B cell (primary cell): ENCODE data around the gene CCDC78. TPM values are rescaled to one million over a fixed set of nuclear protein-coding genes. Genes with fewer than 3 reads are reported as not detected.
A peak's percentile ranks its signal among the peaks of the same experiment; 100 is the strongest.

ENCODE experiments used
- ATAC-seq: fragments of 200-7000 bp; cut with Tn5 transposase; one replicate; pipeline ENCODE4 v1.10.0; 2021; ENCODE audit warnings: low read depth, mild to moderate bottlenecking, moderate number of reproducible peaks, moderate library complexity
- CTCF ChIA-PET: fragments of 350-600 bp; sonication (Branson Sonifier 250); formaldehyde crosslinking; loops from one replicate; lab custom pipeline; 2021; ENCODE audit warnings: antibody characterized with exemption, inconsistent platforms; lab: Charles Lee
- POLR2A ChIA-PET: fragments of 350-600 bp; sonication (Branson Sonifier 250); formaldehyde crosslinking; loops from one replicate; lab custom pipeline; 2021; ENCODE audit warnings: antibody characterized with exemption; lab: Charles Lee
- DNase-seq: peaks from one replicate; pipeline ENCODE4 v3.0.0; 2013
- H2AFZ ChIP-seq: 2 replicates; pipeline ENCODE4 v1.6.1; 2012; ENCODE audit warnings: mild to moderate bottlenecking, low read depth, low read length; ENCODE audit not compliant: insufficient read depth, poor library complexity, severe bottlenecking
- H3K27ac ChIP-seq, 2 donors: 1 replicate in 1 of 2; 2 replicates in 1 of 2; pipeline ENCODE4 v1.5.1; 2012 to 2013; ENCODE audit warnings: low read length in 2 of 2, mild to moderate bottlenecking in 2 of 2, moderate library complexity in 1 of 2
- H3K27me3 ChIP-seq, 4 experiments: fragments of 200-600 bp in 1 of 4; sonication (generic) in 1 of 4; replicated peaks in 1 of 4; 1 replicate in 2 of 4; 2 replicates in 2 of 4; pipeline versions ENCODE4 v1.6.1 to v1.7.0; 2013 to 2016; ENCODE audit warnings: low read length in 3 of 4, mild to moderate bottlenecking in 2 of 4, mixed read lengths in 1 of 4, moderate library complexity in 1 of 4; ENCODE audit not compliant: insufficient read depth in 4 of 4, control insufficient read depth in 3 of 4; ENCODE audit errors: control extremely low read depth in 1 of 4
- H3K36me3 ChIP-seq, 2 experiments: replicated peaks in 1 of 2; 1 replicate in 1 of 2; 2 replicates in 1 of 2; pipeline versions ENCODE4 v1.6.1 to v1.7.1; 2013; ENCODE audit warnings: low read length in 1 of 2; ENCODE audit not compliant: insufficient read depth in 2 of 2, control insufficient read depth in 1 of 2; ENCODE audit errors: control extremely low read depth in 1 of 2, extremely low read depth in 1 of 2
- H3K4me1 ChIP-seq, 2 donors: fragments of 200-600 bp in 1 of 2; sonication (generic) in 1 of 2; 1 replicate in 1 of 2; 2 replicates in 1 of 2; pipeline versions ENCODE4 v1.5.1 to v1.6.1; 2013 to 2017; ENCODE audit warnings: low read length in 2 of 2; ENCODE audit not compliant: control insufficient read depth in 2 of 2, insufficient read depth in 2 of 2
- H3K4me2 ChIP-seq: replicated peaks from 2 replicates; pipeline ENCODE3; 2012; ENCODE audit warnings: mild to moderate bottlenecking, low read depth, low read length; ENCODE audit not compliant: poor library complexity, severe bottlenecking
- H3K4me3 ChIP-seq, 5 experiments: fragments of 200-600 bp in 1 of 5; sonication (generic) in 1 of 5; 1 replicate in 3 of 5; 2 replicates in 2 of 5; pipeline versions ENCODE4 v1.5.1 to v1.7.0; 2011 to 2016; ENCODE audit warnings: low read length in 4 of 5, mild to moderate bottlenecking in 4 of 5, low read depth in 2 of 5, control low read depth in 1 of 5, moderate library complexity in 1 of 5; ENCODE audit not compliant: insufficient read depth in 1 of 5; ENCODE audit errors: control extremely low read depth in 1 of 5, extremely low read depth in 1 of 5
- H3K79me2 ChIP-seq: fragments of 200-600 bp; sonication (generic); one replicate; pipeline ENCODE4 v1.6.0; 2016; ENCODE audit warnings: low read length; ENCODE audit not compliant: control insufficient read depth, insufficient read depth
- H3K9ac ChIP-seq: fragments of 200-600 bp; sonication (generic); 2 replicates; pipeline ENCODE4 v1.6.1; 2017; ENCODE audit warnings: mild to moderate bottlenecking, low read length, moderate library complexity
- H3K9me3 ChIP-seq, 3 donors: one replicate each; pipeline versions ENCODE4 v1.6.1 to v1.7.1; 2013; ENCODE audit warnings: low read length in 2 of 3; ENCODE audit not compliant: control insufficient read depth in 2 of 3, insufficient read depth in 1 of 3; ENCODE audit errors: control extremely low read depth in 1 of 3
- H4K20me1 ChIP-seq: 2 replicates; pipeline ENCODE4 v1.6.0; 2012; ENCODE audit warnings: mild to moderate bottlenecking, low read length; ENCODE audit not compliant: insufficient read depth, control insufficient read depth, poor library complexity, severe bottlenecking
- H3K27ac Mint-ChIP-seq: one replicate; pipeline ENCODE4 v1.8.0; 2021; ENCODE audit warnings: mixed read lengths
- H3K27me3 Mint-ChIP-seq: one replicate; pipeline ENCODE4 v1.8.0; 2021; ENCODE audit warnings: mixed read lengths
- H3K4me1 Mint-ChIP-seq: one replicate; pipeline ENCODE4 v1.8.0; 2021; ENCODE audit warnings: mixed read lengths
- H3K4me3 Mint-ChIP-seq: one replicate; pipeline ENCODE4 v1.8.0; 2021; ENCODE audit warnings: mixed read lengths
- H3K9me3 Mint-ChIP-seq: one replicate; pipeline ENCODE4 v1.8.0; 2022; ENCODE audit warnings: mixed read lengths; ENCODE audit not compliant: insufficient read depth
- CTCF ChIP-seq: fragments of 200-600 bp; IDR thresholded peaks from one replicate; pipeline ENCODE4 v1.8.0; 2022; ENCODE audit warnings: antibody characterized with exemption, mild to moderate bottlenecking
- EZH2 ChIP-seq: IDR thresholded peaks from 2 replicates; pipeline ENCODE4 v1.6.1; 2012; ENCODE audit warnings: borderline replicate concordance, low read depth, mild to moderate bottlenecking, moderate library complexity, low read length; ENCODE audit not compliant: insufficient read depth, poor library complexity, severe bottlenecking
- WGBS: methylation state at CpG from one replicate; pipeline ENCODE4 v1.1.5; 2013; ENCODE audit warnings: missing lambda C conversion rate; ENCODE audit not compliant: insufficient coverage; 5-methylcytosine and 5-hydroxymethylcytosine counted together
- intact Hi-C: fragments of 100-400 bp; cut with micrococcal nuclease; formaldehyde crosslinking; loops from one replicate; pipeline ENCODE4 v1.10.0; 2022
- polyA plus RNA-seq: library from polyadenylated mRNA; depleted of rRNA; stranded (reverse); fragments of >200 nt; gene quantifications from 2 replicates; pipeline ENCODE4 v1.2.3, GENCODE V29; 2012
- total RNA-seq, 2 donors: library from RNA; stranded (reverse); fragments of 120-200 nt in 1 of 2; gene quantifications; 1 replicate in 1 of 2; 2 replicates in 1 of 2; pipeline versions ENCODE4 v1.2.3 to v1.2.4, GENCODE V29; 2013 to 2022

The CCDC78 gene
- total and polyA plus RNA-seq, 2 donors (not counting 1 experiment from before 2014, with no cell fraction given), result 11.8 to 34.2 TPM

DNA sequence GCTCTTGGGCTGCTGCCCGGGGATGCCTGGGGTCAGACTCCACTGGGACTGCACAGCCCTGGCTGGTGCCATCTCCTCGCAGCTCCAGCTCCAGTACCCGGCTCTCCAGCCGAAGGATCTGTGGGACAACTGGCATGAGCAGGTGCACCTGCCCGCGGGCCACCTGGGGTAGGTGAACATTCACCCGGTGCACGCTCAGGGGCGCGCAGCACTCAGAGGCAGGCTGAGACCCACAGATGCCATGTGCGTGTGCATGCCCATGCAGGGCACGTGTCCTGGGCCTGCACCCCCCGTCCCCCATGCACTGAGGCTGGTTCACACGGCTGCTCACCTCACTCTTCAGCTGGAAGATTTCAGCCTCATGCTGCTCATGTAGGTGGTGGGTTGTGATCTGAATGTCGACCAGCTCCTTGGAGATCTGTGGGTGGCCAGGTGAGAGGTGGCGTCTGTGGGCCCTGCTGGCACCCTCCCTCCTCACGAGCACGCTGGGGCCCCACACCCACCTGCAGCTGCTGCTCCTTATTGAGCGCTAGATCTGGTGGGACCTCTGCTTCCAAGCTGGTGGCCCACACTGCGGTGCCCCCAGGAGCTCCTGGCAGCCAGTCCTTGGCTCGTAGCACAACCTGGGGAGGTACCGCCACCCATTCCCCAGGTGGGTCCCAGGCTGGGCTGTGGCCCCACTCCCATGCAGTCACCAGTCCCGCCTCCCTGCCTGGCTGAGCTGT lies 618 bp downstream of the CCDC78 start:
- peak overlapping the region; percentile 97 for H3K4me2 ChIP-seq
- peak overlapping the region; percentile 79 for H3K4me3 Mint-ChIP-seq
- peaks cover 19% of the 10 kb centered on the region for H3K4me1 Mint-ChIP-seq
- no peak overlapping the region for H3K9ac ChIP-seq
- H3K4me1 ChIP-seq, result peaks cover 17 to 38% of the 10 kb centered on the region in 2 donors
- H3K4me3 ChIP-seq, result no peak overlapping the region
- TF ChIP-seq EZH2 (no peak), CTCF (no peak)
- peak overlapping the region; percentile 20 for H3K27ac Mint-ChIP-seq
- peaks cover 0 to 3% (median 0%) of the 10 kb centered on the region in 3 donors for H3K9me3 ChIP-seq
- H3K27me3 Mint-ChIP-seq, result no peaks in the 10 kb centered on the region
- ATAC-seq (no peak), DNase-seq (peak; percentile 46)
- ChIA-PET CTCF (interaction anchor here (0.9 to 1.5 kb wide), 3 partner anchors 10 to 13 kb away, joined by 3 to 8 read pairs (median 5); partner anchors contain the start of gene METRN), POLR2A (interaction anchor here (0.6 to 2.2 kb wide), 2 partner anchors 10 to 27 kb away, joined by 7 to 11 read pairs; partner anchors contain the start of gene METRN)
- peaks cover 0 to under 1% of the 10 kb centered on the region in 2 experiments for H3K36me3 ChIP-seq
- H2AFZ ChIP-seq, result no peak overlapping the region
- WGBS, result 87% methylated on average over 23 of the region's 23 CpGs
- peaks cover 23% of the 10 kb centered on the region for H4K20me1 ChIP-seq
- no peaks in the 10 kb centered on the region for H3K79me2 ChIP-seq
- H3K9me3 Mint-ChIP-seq, result no peaks in the 10 kb centered on the region
- H3K27ac ChIP-seq, result peak overlapping the region in 1 of 2 donors; percentile 33
- H3K27me3 ChIP-seq, result no peaks in the 10 kb centered on the region
- intact Hi-C loops, result loop anchor here (5.0 kb wide), 1 partner anchor 887 kb away; the partner anchor contains the start of genes CRAMP1 and IFT140

GRCh38 chr16:725041-725376 lies 1.2 kb downstream of the CCDC78 start:
- H3K36me3 ChIP-seq, result no peaks in the 10 kb centered on the region
- H3K27ac ChIP-seq, result no peak overlapping the region
- no peak for DNase-seq
- no peak overlapping the region for H3K4me3 Mint-ChIP-seq
- ATAC-seq, result no peak
- ChIA-PET CTCF (interaction anchor here (0.9 to 1.5 kb wide), 4 partner anchors 9 to 16 kb away, joined by 3 to 8 read pairs (median 4); partner anchors contain the start of genes CIAO3 and METRN), POLR2A (interaction anchor here (0.6 to 2.2 kb wide), 3 partner anchors 10 to 13 kb away, joined by 3 to 11 read pairs (median 3); partner anchors contain the start of gene METRN)
- no peak overlapping the region for H3K9ac ChIP-seq
- no peak overlapping the region for H3K4me3 ChIP-seq
- peaks cover 0 to 3% (median 0%) of the 10 kb centered on the region in 3 donors for H3K9me3 ChIP-seq
- H3K27ac Mint-ChIP-seq, result no peak overlapping the region
- H3K4me2 ChIP-seq, result no peak overlapping the region
- intact Hi-C loops, result loop anchor here (5.0 kb wide), 1 partner anchor 887 kb away; the partner anchor contains the start of genes CRAMP1 and IFT140
- H2AFZ ChIP-seq, result no peak overlapping the region
- H3K27me3 ChIP-seq, result no peaks in the 10 kb centered on the region
- H3K79me2 ChIP-seq, result no peaks in the 10 kb centered on the region
- H3K4me1 Mint-ChIP-seq, result peaks cover 22% of the 10 kb centered on the region
- H3K27me3 Mint-ChIP-seq, result no peaks in the 10 kb centered on the region
- H4K20me1 ChIP-seq, result peaks cover 23% of the 10 kb centered on the region
- peaks cover 21 to 44% of the 10 kb centered on the region in 2 donors for H3K4me1 ChIP-seq
- TF ChIP-seq EZH2 (no peak), CTCF (no peak)
- 64% methylated on average over 7 of the region's 7 CpGs for WGBS
- no peaks in the 10 kb centered on the region for H3K9me3 Mint-ChIP-seq
